ENCODE results near the gene ECT2.

Gene ECT2

GRCh38 chr3:172847292-172847691, 96.8 kb downstream of the ECT2 start:
- Histone ChIP-seq H3K18ac (ENCODE audit: low read depth in 1 of 2, low read length in 2 of 2) (no peak overlapping the region), H4K91ac (ENCODE audit: low read length) (no peak overlapping the region), H2BK5ac (ENCODE audit: low read depth, low read length, poor library complexity, severe bottlenecking) (no peak overlapping the region), H2AK5ac (ENCODE audit: low read length, severe bottlenecking) (no peak overlapping the region), H2BK12ac (ENCODE audit: low read length in 2 of 2) (no peak overlapping the region), H2AFZ (ENCODE audit: low read depth, low read length) (no peak overlapping the region), H3K9ac (ENCODE audit: low read length) (no peak overlapping the region), H3K27me3 (ENCODE audit: control insufficient read depth in 1 of 2, insufficient read depth in 1 of 2, low read length in 2 of 2) (peaks cover 0 to 80% of the 10 kb centered on the region in 2 experiments), H3K9me3 (ENCODE audit: control insufficient read depth, low read length) (no peaks in the 10 kb centered on the region), H3K27ac (ENCODE audit: low read length, poor library complexity, severe bottlenecking) (no peak overlapping the region), H3K36me3 (ENCODE audit: control insufficient read depth in 1 of 2, insufficient read depth in 2 of 2, low read depth in 1 of 2, low read length in 2 of 2) (no peaks in the 10 kb centered on the region), H3K4me1 (ENCODE audit: control insufficient read depth, insufficient read depth, low read depth, low read length) (peaks cover 4% of the 10 kb centered on the region), H2BK120ac (ENCODE audit: low read depth, low read length) (no peak overlapping the region), H3K4me3 (ENCODE audit: insufficient read depth in 1 of 2, low read depth in 1 of 2, low read length in 2 of 2) (no peak overlapping the region), H4K8ac (ENCODE audit: low read length) (no peak overlapping the region), H2BK15ac (ENCODE audit: low read depth, poor library complexity, severe bottlenecking) (no peak overlapping the region), H3K4me2 (ENCODE audit: low read length, poor library complexity, severe bottlenecking) (no peak overlapping the region), H3K14ac (ENCODE audit: low read length in 2 of 2) (no peak overlapping the region), H3K23ac (ENCODE audit: low read length in 2 of 2) (no peak overlapping the region), H3K4ac (ENCODE audit: low read depth in 1 of 2, low read length in 2 of 2) (no peak overlapping the region), H3K79me1 (replicated peaks; ENCODE audit: low read length, poor library complexity, severe bottlenecking) (no peaks in the 10 kb centered on the region)
- no peak for DNase-seq

DNA sequence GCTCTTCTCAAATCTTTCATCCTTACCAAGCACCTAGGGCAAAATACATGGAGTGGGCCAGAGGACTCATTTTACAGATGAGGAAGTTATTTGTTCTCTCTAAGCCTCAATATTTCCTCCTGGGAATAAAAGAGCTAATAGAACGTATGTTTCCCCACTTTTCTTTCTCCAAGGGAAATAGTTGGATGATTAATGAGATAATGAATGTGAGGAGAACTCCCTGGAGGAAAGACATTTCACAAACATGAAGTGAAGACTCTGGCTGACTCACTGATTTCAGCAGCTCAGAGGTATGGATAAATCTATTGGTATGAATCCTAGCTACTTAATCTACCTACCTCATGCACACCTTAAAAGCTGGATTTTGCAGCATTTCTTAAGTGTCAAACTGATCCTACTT, 98.4 kb downstream of the ECT2 start:
- Histone ChIP-seq H3K4ac (ENCODE audit: low read depth in 1 of 2, low read length in 2 of 2) (no peak overlapping the region), H3K79me1 (replicated peaks; ENCODE audit: low read length, poor library complexity, severe bottlenecking) (no peaks in the 10 kb centered on the region), H3K4me2 (ENCODE audit: low read length, poor library complexity, severe bottlenecking) (no peak overlapping the region), H3K27me3 (ENCODE audit: control insufficient read depth in 1 of 2, insufficient read depth in 1 of 2, low read length in 2 of 2) (peaks cover 0 to 82% of the 10 kb centered on the region in 2 experiments), H3K9ac (ENCODE audit: low read length) (no peak overlapping the region), H2BK5ac (ENCODE audit: low read depth, low read length, poor library complexity, severe bottlenecking) (no peak overlapping the region), H4K8ac (ENCODE audit: low read length) (no peak overlapping the region), H2AFZ (ENCODE audit: low read depth, low read length) (no peak overlapping the region), H2AK5ac (ENCODE audit: low read length, severe bottlenecking) (no peak overlapping the region), H3K14ac (ENCODE audit: low read length in 2 of 2) (no peak overlapping the region), H3K4me3 (ENCODE audit: insufficient read depth in 1 of 2, low read depth in 1 of 2, low read length in 2 of 2) (no peak overlapping the region), H3K4me1 (ENCODE audit: control insufficient read depth, insufficient read depth, low read depth, low read length) (peaks cover 4% of the 10 kb centered on the region), H3K36me3 (ENCODE audit: control insufficient read depth in 1 of 2, insufficient read depth in 2 of 2, low read depth in 1 of 2, low read length in 2 of 2) (no peaks in the 10 kb centered on the region), H2BK120ac (ENCODE audit: low read depth, low read length) (no peak overlapping the region), H3K18ac (ENCODE audit: low read depth in 1 of 2, low read length in 2 of 2) (no peak overlapping the region), H3K27ac (ENCODE audit: low read length, poor library complexity, severe bottlenecking) (peak overlapping the region; percentile 56), H2BK15ac (ENCODE audit: low read depth, poor library complexity, severe bottlenecking) (no peak overlapping the region), H3K9me3 (ENCODE audit: control insufficient read depth, low read length) (no peaks in the 10 kb centered on the region), H4K91ac (ENCODE audit: low read length) (no peak overlapping the region), H2BK12ac (ENCODE audit: low read length in 2 of 2) (no peak overlapping the region), H3K23ac (ENCODE audit: low read length in 2 of 2) (no peak overlapping the region)
- DNase-seq = peak; percentile 61
- no CpG with 5 or more reads among the region's 1 CpG for WGBS

- no peak overlapping the region for H3K4me3 ChIP-seq (ENCODE audit: insufficient read depth in 1 of 2, low read depth in 1 of 2, low read length in 2 of 2)
- H2BK120ac ChIP-seq (ENCODE audit: low read depth, low read length) = no peak overlapping the region
Measured at GRCh38 chr3:172853005-172853404, 102.5 kb downstream of the ECT2 start.

DNA sequence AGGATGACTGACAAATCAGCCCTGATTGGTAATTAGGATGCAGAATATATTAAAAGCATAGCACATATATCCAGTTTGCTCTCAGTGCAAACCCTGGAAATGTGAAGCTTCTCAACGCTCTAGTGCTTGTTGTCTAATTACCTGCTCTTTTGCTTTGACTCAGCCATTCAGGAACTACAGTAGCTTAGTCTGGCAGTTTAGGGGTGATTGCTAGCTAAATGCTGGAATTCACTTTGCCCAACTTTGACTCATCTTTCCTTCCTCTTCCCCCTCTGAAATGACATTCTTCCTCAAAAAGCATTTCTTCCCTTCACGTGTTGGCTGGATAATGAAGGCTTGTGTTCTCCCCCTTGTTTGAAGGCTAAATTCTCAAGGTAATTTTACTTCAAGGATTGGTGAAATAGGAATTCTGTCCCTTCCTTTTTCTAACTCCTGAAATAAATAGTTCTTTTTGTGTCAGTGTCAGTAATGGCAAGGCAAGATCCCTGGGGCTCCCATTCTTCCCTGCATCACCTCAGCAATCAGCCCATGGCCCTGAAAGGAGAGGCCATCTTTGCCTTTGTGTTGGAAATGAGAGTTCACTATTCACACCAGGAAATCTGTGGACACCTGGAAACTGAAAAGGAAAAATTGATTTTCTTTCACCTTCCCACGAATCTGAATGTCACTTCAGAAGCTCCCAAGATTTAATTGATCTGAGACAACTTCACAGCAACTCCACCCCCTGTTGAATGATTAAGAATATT, 103.6 kb downstream of the ECT2 start:
- H2AFZ ChIP-seq (ENCODE audit: low read depth, low read length) = no peak overlapping the region
- no peak overlapping the region for H2BK12ac ChIP-seq (ENCODE audit: low read length in 2 of 2)
- no peak overlapping the region for H3K9ac ChIP-seq (ENCODE audit: low read length)
- WGBS = 80% methylated on average over 1 of the region's 3 CpGs
- no peak overlapping the region for H2AK5ac ChIP-seq (ENCODE audit: low read length, severe bottlenecking)
- H2BK5ac ChIP-seq (ENCODE audit: low read depth, low read length, poor library complexity, severe bottlenecking) = no peak overlapping the region
- no peak overlapping the region for H4K91ac ChIP-seq (ENCODE audit: low read length)
- H2BK120ac ChIP-seq (ENCODE audit: low read depth, low read length) = no peak overlapping the region
- peaks cover 0 to 78% of the 10 kb centered on the region in 2 experiments for H3K27me3 ChIP-seq (ENCODE audit: control insufficient read depth in 1 of 2, insufficient read depth in 1 of 2, low read length in 2 of 2)
- H2BK15ac ChIP-seq (ENCODE audit: low read depth, poor library complexity, severe bottlenecking) = no peak overlapping the region
- no peak overlapping the region for H3K18ac ChIP-seq (ENCODE audit: low read depth in 1 of 2, low read length in 2 of 2)
- H3K4me1 ChIP-seq (ENCODE audit: control insufficient read depth, insufficient read depth, low read depth, low read length) = peaks cover 2% of the 10 kb centered on the region
- H3K14ac ChIP-seq (ENCODE audit: low read length in 2 of 2) = no peak overlapping the region
- H3K4me2 ChIP-seq (ENCODE audit: low read length, poor library complexity, severe bottlenecking) = no peak overlapping the region
- no peak overlapping the region for H3K23ac ChIP-seq (ENCODE audit: low read length in 2 of 2)
- H3K4me3 ChIP-seq (ENCODE audit: insufficient read depth in 1 of 2, low read depth in 1 of 2, low read length in 2 of 2) = no peak overlapping the region
- no peak overlapping the region for H3K27ac ChIP-seq (ENCODE audit: low read length, poor library complexity, severe bottlenecking)
- H3K4ac ChIP-seq (ENCODE audit: low read depth in 1 of 2, low read length in 2 of 2) = no peak overlapping the region
- H3K9me3 ChIP-seq (ENCODE audit: control insufficient read depth, low read length) = no peaks in the 10 kb centered on the region
- H3K79me1 ChIP-seq (replicated peaks; ENCODE audit: low read length, poor library complexity, severe bottlenecking) = no peaks in the 10 kb centered on the region
- no peaks in the 10 kb centered on the region for H3K36me3 ChIP-seq (ENCODE audit: control insufficient read depth in 1 of 2, insufficient read depth in 2 of 2, low read depth in 1 of 2, low read length in 2 of 2)
- DNase-seq = no peak
- no peak overlapping the region for H4K8ac ChIP-seq (ENCODE audit: low read length)

More at GRCh38 chr3:172853005-172853404, 102.5 kb downstream of the ECT2 start:
- H2AK5ac ChIP-seq (ENCODE audit: low read length, severe bottlenecking) = no peak overlapping the region
- no peak overlapping the region for H2BK12ac ChIP-seq (ENCODE audit: low read length in 2 of 2)
- 88% methylated on average over 1 of the region's 1 CpG for WGBS
- no peak overlapping the region for H3K14ac ChIP-seq (ENCODE audit: low read length in 2 of 2)
- no peak overlapping the region for H3K23ac ChIP-seq (ENCODE audit: low read length in 2 of 2)
- H3K9ac ChIP-seq (ENCODE audit: low read length) = no peak overlapping the region
- no peak overlapping the region for H3K4me2 ChIP-seq (ENCODE audit: low read length, poor library complexity, severe bottlenecking)
- no peak overlapping the region for H2BK15ac ChIP-seq (ENCODE audit: low read depth, poor library complexity, severe bottlenecking)
- H3K27ac ChIP-seq (ENCODE audit: low read length, poor library complexity, severe bottlenecking) = no peak overlapping the region
- H2AFZ ChIP-seq (ENCODE audit: low read depth, low read length) = no peak overlapping the region
- H3K4me1 ChIP-seq (ENCODE audit: control insufficient read depth, insufficient read depth, low read depth, low read length) = no peaks in the 10 kb centered on the region
- H3K9me3 ChIP-seq (ENCODE audit: control insufficient read depth, low read length) = no peaks in the 10 kb centered on the region
- no peak overlapping the region for H3K18ac ChIP-seq (ENCODE audit: low read depth in 1 of 2, low read length in 2 of 2)
- no peaks in the 10 kb centered on the region for H3K79me1 ChIP-seq (replicated peaks; ENCODE audit: low read length, poor library complexity, severe bottlenecking)
- H3K27me3 ChIP-seq (ENCODE audit: control insufficient read depth in 1 of 2, insufficient read depth in 1 of 2, low read length in 2 of 2) = peaks cover 0 to 76% of the 10 kb centered on the region in 2 experiments
- no peaks in the 10 kb centered on the region for H3K36me3 ChIP-seq (ENCODE audit: control insufficient read depth in 1 of 2, insufficient read depth in 2 of 2, low read depth in 1 of 2, low read length in 2 of 2)
- no peak overlapping the region for H2BK5ac ChIP-seq (ENCODE audit: low read depth, low read length, poor library complexity, severe bottlenecking)
- no peak overlapping the region for H4K8ac ChIP-seq (ENCODE audit: low read length)
- H3K4ac ChIP-seq (ENCODE audit: low read depth in 1 of 2, low read length in 2 of 2) = no peak overlapping the region
- DNase-seq = no peak
- H4K91ac ChIP-seq (ENCODE audit: low read length) = no peak overlapping the region
